GM12892 (cell line): ENCODE measurements around the gene PCGF3.

ENCODE experiments used
- POLR2A ChIP-seq: IDR thresholded peaks from 2 replicates; pipeline ENCODE4 v1.6.1; 2011; ENCODE audit warnings: low read depth, low read length, control low read depth
- POLR2AphosphoS5 ChIP-seq: IDR thresholded peaks from 2 replicates; pipeline ENCODE4 v1.6.1; 2011; ENCODE audit warnings: low read depth, low read length, control low read depth
- TAF1 ChIP-seq: IDR thresholded peaks from 2 replicates; pipeline ENCODE4 v1.6.1; 2011; ENCODE audit warnings: low read depth, mild to moderate bottlenecking, control low read depth, low read length, borderline replicate concordance

GRCh38 chr4:766152-766515 is 60.5 kb downstream of the PCGF3 start:
- TF ChIP-seq TAF1 (no peak), POLR2A (no peak), POLR2AphosphoS5 (no peak)
